Endodermal cell (in vitro differentiated cells): Measurements from ENCODE around the gene ESX1. TPM values are rescaled to one million over a fixed set of nuclear protein-coding genes. Genes with fewer than 3 reads are reported as not detected.

Source experiments
- DNase-seq: peaks from one replicate; pipeline ENCODE4 v3.0.0-alpha.2; 2017
- H3K27ac ChIP-seq: 2 replicates; pipeline ENCODE4 v1.5.1; 2013; ENCODE audit warnings: mild to moderate bottlenecking, low read depth, low read length, moderate library complexity
- H3K27me3 ChIP-seq: 2 replicates; pipeline ENCODE4 v1.6.1; 2013; ENCODE audit warnings: mild to moderate bottlenecking, low read length, moderate library complexity; ENCODE audit not compliant: insufficient read depth, control insufficient read depth, poor library complexity, severe bottlenecking
- H3K36me3 ChIP-seq: 2 replicates; pipeline ENCODE4 v1.7.0; 2013; ENCODE audit warnings: mild to moderate bottlenecking, low read length, moderate library complexity; ENCODE audit not compliant: control insufficient read depth, insufficient read depth
- H3K4me1 ChIP-seq: one replicate; pipeline ENCODE4 v1.7.0; 2013; ENCODE audit warnings: low read length; ENCODE audit not compliant: control insufficient read depth, insufficient read depth
- H3K4me3 ChIP-seq: 2 replicates; pipeline ENCODE4 v1.5.1; 2013; ENCODE audit warnings: mild to moderate bottlenecking, low read length, moderate library complexity
- H3K9ac ChIP-seq: 2 replicates; pipeline ENCODE4 v1.6.1; 2013; ENCODE audit warnings: mild to moderate bottlenecking, low read length, moderate library complexity; ENCODE audit not compliant: poor library complexity, severe bottlenecking; ENCODE audit errors: extremely low read depth
- H3K9me3 ChIP-seq: 2 replicates; pipeline ENCODE4 v1.6.1; 2013; ENCODE audit warnings: mild to moderate bottlenecking, low read length, moderate library complexity; ENCODE audit not compliant: control insufficient read depth
- H3K27ac Mint-ChIP-seq: 2 replicates; pipeline ENCODE4 v1.8.0; 2020; ENCODE audit warnings: mixed read lengths
- H3K27me3 Mint-ChIP-seq: 2 replicates; pipeline ENCODE4 v1.8.0; 2021; ENCODE audit warnings: mild to moderate bottlenecking, mixed read lengths; ENCODE audit not compliant: insufficient read depth
- H3K36me3 Mint-ChIP-seq: 2 replicates; pipeline ENCODE4 v1.8.0; 2020; ENCODE audit warnings: low read depth, mixed read lengths
- H3K4me1 Mint-ChIP-seq: 2 replicates; pipeline ENCODE4 v1.8.0; 2020; ENCODE audit warnings: mixed read lengths
- H3K4me3 Mint-ChIP-seq: 2 replicates; pipeline ENCODE4 v1.8.0; 2020; ENCODE audit warnings: mild to moderate bottlenecking, moderate library complexity, mixed read lengths
- H3K9me3 Mint-ChIP-seq: 2 replicates; pipeline ENCODE4 v1.8.0; 2020; ENCODE audit warnings: mild to moderate bottlenecking, mixed read lengths
- WGBS, 2 experiments: methylation state at CpG; one replicate each; pipeline versions ENCODE4 v1.1.5 to v1.1.7; 2013; ENCODE audit warnings: missing lambda C conversion rate in 2 of 2, mixed read lengths in 1 of 2; ENCODE audit not compliant: insufficient coverage in 1 of 2, insufficient read length in 1 of 2; 5-methylcytosine and 5-hydroxymethylcytosine counted together
- total RNA-seq, 2 donors: library from RNA; stranded (reverse); fragmentation: NEBNext Ultra II Directional in 1 of 2; extraction: Animal tissue kit (Norgen Biotek cat#: 25700) in 1 of 2; gene quantifications; 2 replicates in 1 of 2; 3 replicates in 1 of 2; pipeline ENCODE4 v1.2.1, GENCODE V29; 2021
- TF ChIP-seq, protein P1 (sequence below): fragments of 200-600 bp; sonication (generic); conservative IDR thresholded peaks from 2 replicates; pipeline ENCODE4 v1.5.0; 2021; ENCODE audit warnings: antibody characterized with exemption, mild to moderate bottlenecking

The ESX1 gene
- total RNA-seq, 2 donors from 2014 or later: not detected

DNA sequence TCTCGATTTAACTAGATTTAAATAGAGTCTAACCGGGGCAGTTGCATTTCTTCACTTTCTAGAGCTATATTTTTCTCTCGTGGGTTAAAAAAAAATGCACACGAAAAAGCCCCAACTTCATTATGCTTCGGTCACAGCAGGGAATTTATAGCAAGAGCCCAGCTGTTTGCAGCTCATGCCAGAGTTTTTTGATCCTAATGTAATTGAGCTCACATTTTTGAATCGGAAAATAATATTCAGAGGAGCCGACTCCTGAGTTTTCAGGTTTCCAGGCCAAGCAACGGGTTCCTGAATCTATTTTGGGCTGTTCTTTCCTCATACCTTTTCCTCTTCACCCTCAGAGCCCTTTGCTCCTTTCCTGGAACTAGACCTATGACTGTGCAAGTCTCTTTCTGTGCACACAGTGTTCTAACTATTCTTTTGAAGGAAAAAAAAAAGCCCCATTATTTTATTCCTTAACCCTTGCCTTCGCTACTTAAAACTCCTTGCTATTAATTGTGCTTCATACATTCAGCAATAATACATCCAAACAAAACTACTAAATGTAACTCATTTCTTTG lies 27.5 kb upstream of the ESX1 start:
- TF ChIP-seq, protein P1, sequence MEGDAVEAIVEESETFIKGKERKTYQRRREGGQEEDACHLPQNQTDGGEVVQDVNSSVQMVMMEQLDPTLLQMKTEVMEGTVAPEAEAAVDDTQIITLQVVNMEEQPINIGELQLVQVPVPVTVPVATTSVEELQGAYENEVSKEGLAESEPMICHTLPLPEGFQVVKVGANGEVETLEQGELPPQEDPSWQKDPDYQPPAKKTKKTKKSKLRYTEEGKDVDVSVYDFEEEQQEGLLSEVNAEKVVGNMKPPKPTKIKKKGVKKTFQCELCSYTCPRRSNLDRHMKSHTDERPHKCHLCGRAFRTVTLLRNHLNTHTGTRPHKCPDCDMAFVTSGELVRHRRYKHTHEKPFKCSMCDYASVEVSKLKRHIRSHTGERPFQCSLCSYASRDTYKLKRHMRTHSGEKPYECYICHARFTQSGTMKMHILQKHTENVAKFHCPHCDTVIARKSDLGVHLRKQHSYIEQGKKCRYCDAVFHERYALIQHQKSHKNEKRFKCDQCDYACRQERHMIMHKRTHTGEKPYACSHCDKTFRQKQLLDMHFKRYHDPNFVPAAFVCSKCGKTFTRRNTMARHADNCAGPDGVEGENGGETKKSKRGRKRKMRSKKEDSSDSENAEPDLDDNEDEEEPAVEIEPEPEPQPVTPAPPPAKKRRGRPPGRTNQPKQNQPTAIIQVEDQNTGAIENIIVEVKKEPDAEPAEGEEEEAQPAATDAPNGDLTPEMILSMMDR: no peak
- H3K27me3 ChIP-seq: no peaks in the 10 kb centered on the region
- no peaks in the 10 kb centered on the region for H3K4me1 ChIP-seq
- Mint-ChIP-seq H3K9me3 (peaks cover 60% of the 10 kb centered on the region), H3K4me1 (no peaks in the 10 kb centered on the region), H3K4me3 (no peak overlapping the region), H3K27me3 (no peaks in the 10 kb centered on the region), H3K36me3 (no peaks in the 10 kb centered on the region), H3K27ac (no peak overlapping the region)
- no peaks in the 10 kb centered on the region for H3K9me3 ChIP-seq
- DNase-seq: no peak
- no peak overlapping the region for H3K4me3 ChIP-seq
- H3K9ac ChIP-seq: no peak overlapping the region
- WGBS, 2 experiments: 87 to 88% methylated on average over 7 to 9 of the region's 9 CpGs
- H3K27ac ChIP-seq: no peak overlapping the region
- no peaks in the 10 kb centered on the region for H3K36me3 ChIP-seq

DNA sequence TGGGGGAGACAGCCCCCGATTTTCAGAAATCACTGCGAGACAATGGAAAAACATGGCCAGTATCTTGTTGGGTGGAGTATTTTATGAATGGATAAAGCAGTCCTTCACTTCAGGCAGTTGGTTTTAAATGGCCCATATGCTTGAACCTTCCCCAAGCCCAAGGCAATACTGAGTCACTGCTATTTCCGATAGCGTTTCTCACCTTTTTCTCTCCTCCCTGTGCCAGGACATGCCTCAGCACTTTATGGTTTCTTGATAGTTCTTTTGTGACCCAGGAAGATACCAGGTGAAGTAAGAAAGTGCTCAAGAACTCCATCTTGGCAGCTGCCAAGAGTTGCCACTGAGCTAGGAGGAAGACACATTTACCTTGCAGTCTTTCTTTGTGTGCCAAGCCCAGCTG lies 26.8 kb upstream of the ESX1 start:
- TF ChIP-seq, protein P1: no peak
- 93 to 94% methylated on average over 2 to 4 of the region's 4 CpGs for WGBS, 2 experiments
- H3K4me3 ChIP-seq: no peak overlapping the region
- H3K9me3 ChIP-seq: no peaks in the 10 kb centered on the region
- H3K27me3 Mint-ChIP-seq: no peaks in the 10 kb centered on the region
- no peaks in the 10 kb centered on the region for H3K4me1 ChIP-seq
- H3K4me1 Mint-ChIP-seq: no peaks in the 10 kb centered on the region
- no peaks in the 10 kb centered on the region for H3K36me3 Mint-ChIP-seq
- no peaks in the 10 kb centered on the region for H3K36me3 ChIP-seq
- H3K27me3 ChIP-seq: no peaks in the 10 kb centered on the region
- H3K27ac Mint-ChIP-seq: no peak overlapping the region
- no peak for DNase-seq
- no peak overlapping the region for H3K9ac ChIP-seq
- peaks cover 64% of the 10 kb centered on the region for H3K9me3 Mint-ChIP-seq
- H3K27ac ChIP-seq: no peak overlapping the region
- H3K4me3 Mint-ChIP-seq: no peak overlapping the region

DNA sequence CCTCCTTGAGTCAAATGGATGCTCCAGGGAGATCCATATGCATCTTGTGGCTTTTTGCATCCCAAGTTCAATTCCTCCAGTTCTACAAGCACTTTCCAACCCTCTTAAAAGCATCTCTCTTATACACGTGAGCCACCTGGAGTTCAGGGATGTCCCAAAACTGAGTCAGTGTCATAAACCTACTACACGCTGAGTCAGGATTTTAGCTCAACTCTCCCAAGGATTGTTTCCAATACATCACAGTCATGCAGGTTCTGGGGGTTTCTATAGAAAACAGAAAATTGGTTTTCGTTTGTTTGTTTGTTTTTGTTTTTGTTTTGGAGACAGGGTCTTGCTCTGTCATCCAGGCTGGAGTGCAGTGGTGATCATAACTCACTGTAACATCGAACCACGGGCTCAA lies 25.9 kb upstream of the ESX1 start:
- Mint-ChIP-seq H3K9me3 (peaks cover 58% of the 10 kb centered on the region), H3K4me1 (no peaks in the 10 kb centered on the region), H3K27me3 (no peaks in the 10 kb centered on the region), H3K27ac (no peak overlapping the region), H3K36me3 (no peaks in the 10 kb centered on the region), H3K4me3 (no peak overlapping the region)
- whole genome bisulfite sequencing, 2 experiments: 87% methylated on average over 4 of the region's 5 CpGs; no CpG with 5 or more reads in 1 of the 2 experiments
- Histone ChIP-seq H3K27ac (no peak overlapping the region), H3K27me3 (no peaks in the 10 kb centered on the region), H3K36me3 (no peaks in the 10 kb centered on the region), H3K4me1 (no peaks in the 10 kb centered on the region), H3K4me3 (no peak overlapping the region), H3K9me3 (no peaks in the 10 kb centered on the region), H3K9ac (no peak overlapping the region)
- DNase-seq: no peak
- TF ChIP-seq, protein P1: no peak
